ENCODE results near the gene ZGPAT. TPM values are rescaled to one million over a fixed set of nuclear protein-coding genes. Genes with fewer than 3 reads are reported as not detected.

Gene ZGPAT
- total and polyA plus RNA-seq, 2 donors (not counting 3 experiments of a cell fraction or from before 2014, with no cell fraction given): 23.1 to 29.3 TPM

DNA sequence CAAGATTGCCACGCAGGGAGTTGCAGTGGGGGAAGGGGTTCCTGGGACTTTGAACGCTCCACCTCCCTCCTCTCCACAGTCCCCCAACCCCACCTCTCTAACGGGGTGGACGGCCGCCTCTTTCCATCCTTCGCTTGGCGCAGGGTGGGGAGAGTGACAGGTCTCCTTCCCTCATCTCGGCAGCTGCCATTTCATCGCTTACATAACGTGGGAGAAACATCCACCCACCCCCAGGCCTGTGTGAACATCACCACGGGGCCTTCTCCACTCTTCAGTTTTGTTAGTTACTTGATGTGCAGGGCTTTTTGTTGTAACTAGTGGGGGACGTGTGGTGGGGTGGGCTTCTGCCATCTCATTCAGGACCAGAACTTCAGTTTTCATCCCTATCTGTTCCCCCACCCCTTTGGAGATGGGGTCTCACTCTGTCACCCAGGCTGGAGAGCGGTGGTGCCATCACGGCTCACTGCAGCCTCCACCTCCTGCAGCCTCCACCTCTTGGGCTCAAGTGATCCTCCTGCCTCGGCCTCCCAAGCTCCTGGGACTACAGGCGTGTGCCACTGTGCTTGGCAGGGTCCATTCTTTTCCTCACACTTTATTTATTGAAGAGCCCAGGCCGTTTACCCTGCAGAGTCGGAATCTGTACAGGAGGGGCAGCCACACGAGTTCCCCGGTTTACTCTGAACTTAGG, 32.0 kb upstream of the ZGPAT start:
- dilution Hi-C loops (cut with MboI; ENCODE audit: extremely low pct_ligation_motif_present, low sequenced_read_pairs) (no loop called here), intact Hi-C loops (cut with micrococcal nuclease) (no loop called here)
- Histone ChIP-seq H3K36me3 (ENCODE audit: control insufficient read depth in 2 of 2, extremely low read depth in 1 of 2, insufficient read depth in 2 of 2, low read length in 2 of 2) (peaks cover 0 to 12% of the 10 kb centered on the region in 2 experiments), H3K27me3 (ENCODE audit: control insufficient read depth in 2 of 2, insufficient read depth in 2 of 2, low read length in 2 of 2) (no peaks in the 10 kb centered on the region), H3K79me2 (ENCODE audit: control insufficient read depth, insufficient read depth, low read length) (no peaks in the 10 kb centered on the region), H4K20me1 (replicated peaks; ENCODE audit: control insufficient read depth, extremely low read depth, insufficient read depth, low read length) (no peaks in the 10 kb centered on the region), H3K4me1 (ENCODE audit: control insufficient read depth, extremely low read depth, insufficient read depth, low read length) (no peaks in the 10 kb centered on the region), H3K9ac (replicated peaks; ENCODE audit: extremely low read depth, insufficient read depth, low read length) (no peak overlapping the region), H2AFZ (ENCODE audit: low read depth, low read length) (no peak overlapping the region), H3K4me2 (ENCODE audit: insufficient read depth, low read length) (no peak overlapping the region), H3K27ac (ENCODE audit: insufficient read depth, low read depth, low read length) (no peak overlapping the region), H3K9me1 (replicated peaks; ENCODE audit: control insufficient read depth, extremely low read depth, insufficient read depth, low read length) (no peaks in the 10 kb centered on the region), H3K9me3 (replicated peaks; ENCODE audit: control insufficient read depth, insufficient read depth, low read length) (no peaks in the 10 kb centered on the region), H3K4me3 (replicated peaks in 1 of 3; ENCODE audit: insufficient read depth in 1 of 3, low read depth in 1 of 3, low read length in 3 of 3) (no peak overlapping the region)
- BruUV-seq (replicated peaks): no TSS peak
- FAIRE-seq: peak; percentile 33
- ChIA-PET CTCF (no interaction called here), POLR2A (no interaction called here)
- no peak for DNase-seq (ENCODE audit: low read depth, low spot score)
- TF ChIP-seq POLR2AphosphoS5 (IDR thresholded peaks at IDR 0.05; ENCODE audit: insufficient read depth, low read depth, low read length) (no peak), MYC (IDR thresholded peaks at IDR 0.05; ENCODE audit: low read depth, low read length) (no peak), FOS (IDR thresholded peaks at IDR 0.05; ENCODE audit: borderline replicate concordance, insufficient read depth, low read length) (no peak), EZH2 (IDR thresholded peaks at IDR 0.05; ENCODE audit: borderline replicate concordance, low read depth, low read length, severe bottlenecking) (no peak), GATA2 (IDR thresholded peaks at IDR 0.05; ENCODE audit: insufficient read depth, insufficient read length, low read depth, low read length) (no peak), POLR2A (IDR thresholded peaks at IDR 0.05; ENCODE audit: low read depth, low read length) (no peak), JUN (IDR thresholded peaks at IDR 0.05; ENCODE audit: borderline replicate concordance, insufficient read depth, insufficient read length, low read depth) (no peak)
- TF ChIP-seq, protein P1, sequence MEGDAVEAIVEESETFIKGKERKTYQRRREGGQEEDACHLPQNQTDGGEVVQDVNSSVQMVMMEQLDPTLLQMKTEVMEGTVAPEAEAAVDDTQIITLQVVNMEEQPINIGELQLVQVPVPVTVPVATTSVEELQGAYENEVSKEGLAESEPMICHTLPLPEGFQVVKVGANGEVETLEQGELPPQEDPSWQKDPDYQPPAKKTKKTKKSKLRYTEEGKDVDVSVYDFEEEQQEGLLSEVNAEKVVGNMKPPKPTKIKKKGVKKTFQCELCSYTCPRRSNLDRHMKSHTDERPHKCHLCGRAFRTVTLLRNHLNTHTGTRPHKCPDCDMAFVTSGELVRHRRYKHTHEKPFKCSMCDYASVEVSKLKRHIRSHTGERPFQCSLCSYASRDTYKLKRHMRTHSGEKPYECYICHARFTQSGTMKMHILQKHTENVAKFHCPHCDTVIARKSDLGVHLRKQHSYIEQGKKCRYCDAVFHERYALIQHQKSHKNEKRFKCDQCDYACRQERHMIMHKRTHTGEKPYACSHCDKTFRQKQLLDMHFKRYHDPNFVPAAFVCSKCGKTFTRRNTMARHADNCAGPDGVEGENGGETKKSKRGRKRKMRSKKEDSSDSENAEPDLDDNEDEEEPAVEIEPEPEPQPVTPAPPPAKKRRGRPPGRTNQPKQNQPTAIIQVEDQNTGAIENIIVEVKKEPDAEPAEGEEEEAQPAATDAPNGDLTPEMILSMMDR (IDR thresholded peaks at IDR 0.05; ENCODE audit: extremely low read depth in 1 of 2, insufficient read depth in 1 of 2, low read depth in 1 of 2, low read length in 2 of 2): no peak
- TF ChIP-seq, protein P2, sequence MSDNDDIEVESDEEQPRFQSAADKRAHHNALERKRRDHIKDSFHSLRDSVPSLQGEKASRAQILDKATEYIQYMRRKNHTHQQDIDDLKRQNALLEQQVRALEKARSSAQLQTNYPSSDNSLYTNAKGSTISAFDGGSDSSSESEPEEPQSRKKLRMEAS (IDR thresholded peaks at IDR 0.05; ENCODE audit: insufficient read depth, insufficient read length): no peak
